ENCODE results near the gene MYH6. TPM values are rescaled to one million over a fixed set of nuclear protein-coding genes. Genes with fewer than 3 reads are reported as not detected.
"Not testable (repeated sequence)": the region's sequence is repeated elsewhere in the genome, so short reads cannot be mapped to it uniquely, and the experiment has no call there.

Gene MYH6
- total RNA-seq, 1 donor from 2014 or later: 0.62 TPM

DNA sequence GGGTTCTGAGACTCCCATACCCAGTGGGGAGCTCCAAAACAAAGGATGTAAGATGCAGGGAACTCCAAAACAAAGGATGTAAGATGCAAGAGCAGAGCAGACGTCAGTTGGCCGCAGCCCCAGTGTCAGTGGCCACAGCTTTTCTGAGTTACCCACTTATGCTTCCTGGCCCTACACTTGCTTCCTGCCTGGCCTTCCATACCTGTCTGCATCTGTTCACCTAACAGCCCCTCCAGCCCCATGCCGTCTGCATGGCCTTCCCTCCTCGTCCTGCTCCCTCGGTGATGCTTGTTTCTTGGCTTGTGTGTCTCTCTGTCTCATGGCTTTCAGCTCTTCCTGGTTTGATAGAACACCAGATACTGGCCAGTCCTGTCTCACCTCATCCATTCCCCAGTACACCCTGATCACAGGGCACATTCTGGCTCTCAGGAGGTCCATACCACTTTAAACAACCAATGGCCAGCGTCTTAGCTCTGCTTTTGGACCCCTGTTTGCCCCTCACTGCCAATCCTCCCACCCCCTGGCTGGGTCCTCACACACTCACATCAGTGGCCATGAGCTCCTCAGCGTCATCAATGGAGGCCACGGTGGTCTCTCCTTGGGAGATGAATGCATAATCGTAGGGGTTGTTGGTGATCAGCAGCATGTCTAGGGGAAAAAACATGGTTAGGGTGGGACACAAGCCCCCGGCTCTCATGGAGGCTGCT is 22.1 kb upstream of the MYH6 start:
- no peaks in the 10 kb centered on the region for H3K27me3 ChIP-seq (ENCODE audit: low read depth)
- no peaks in the 10 kb centered on the region for H3K4me1 ChIP-seq
- ATAC-seq (no peak), DNase-seq (no peak)
- intact Hi-C loops (cut with DNase I): no loop called here
- TF ChIP-seq, protein P1, sequence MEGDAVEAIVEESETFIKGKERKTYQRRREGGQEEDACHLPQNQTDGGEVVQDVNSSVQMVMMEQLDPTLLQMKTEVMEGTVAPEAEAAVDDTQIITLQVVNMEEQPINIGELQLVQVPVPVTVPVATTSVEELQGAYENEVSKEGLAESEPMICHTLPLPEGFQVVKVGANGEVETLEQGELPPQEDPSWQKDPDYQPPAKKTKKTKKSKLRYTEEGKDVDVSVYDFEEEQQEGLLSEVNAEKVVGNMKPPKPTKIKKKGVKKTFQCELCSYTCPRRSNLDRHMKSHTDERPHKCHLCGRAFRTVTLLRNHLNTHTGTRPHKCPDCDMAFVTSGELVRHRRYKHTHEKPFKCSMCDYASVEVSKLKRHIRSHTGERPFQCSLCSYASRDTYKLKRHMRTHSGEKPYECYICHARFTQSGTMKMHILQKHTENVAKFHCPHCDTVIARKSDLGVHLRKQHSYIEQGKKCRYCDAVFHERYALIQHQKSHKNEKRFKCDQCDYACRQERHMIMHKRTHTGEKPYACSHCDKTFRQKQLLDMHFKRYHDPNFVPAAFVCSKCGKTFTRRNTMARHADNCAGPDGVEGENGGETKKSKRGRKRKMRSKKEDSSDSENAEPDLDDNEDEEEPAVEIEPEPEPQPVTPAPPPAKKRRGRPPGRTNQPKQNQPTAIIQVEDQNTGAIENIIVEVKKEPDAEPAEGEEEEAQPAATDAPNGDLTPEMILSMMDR (IDR thresholded peaks at IDR 0.05): no peak
- H3K27ac ChIP-seq: no peak overlapping the region
- no peak overlapping the region for H3K4me3 ChIP-seq
- no peaks in the 10 kb centered on the region for H3K36me3 ChIP-seq
- H3K9me3 ChIP-seq: no peaks in the 10 kb centered on the region

DNA sequence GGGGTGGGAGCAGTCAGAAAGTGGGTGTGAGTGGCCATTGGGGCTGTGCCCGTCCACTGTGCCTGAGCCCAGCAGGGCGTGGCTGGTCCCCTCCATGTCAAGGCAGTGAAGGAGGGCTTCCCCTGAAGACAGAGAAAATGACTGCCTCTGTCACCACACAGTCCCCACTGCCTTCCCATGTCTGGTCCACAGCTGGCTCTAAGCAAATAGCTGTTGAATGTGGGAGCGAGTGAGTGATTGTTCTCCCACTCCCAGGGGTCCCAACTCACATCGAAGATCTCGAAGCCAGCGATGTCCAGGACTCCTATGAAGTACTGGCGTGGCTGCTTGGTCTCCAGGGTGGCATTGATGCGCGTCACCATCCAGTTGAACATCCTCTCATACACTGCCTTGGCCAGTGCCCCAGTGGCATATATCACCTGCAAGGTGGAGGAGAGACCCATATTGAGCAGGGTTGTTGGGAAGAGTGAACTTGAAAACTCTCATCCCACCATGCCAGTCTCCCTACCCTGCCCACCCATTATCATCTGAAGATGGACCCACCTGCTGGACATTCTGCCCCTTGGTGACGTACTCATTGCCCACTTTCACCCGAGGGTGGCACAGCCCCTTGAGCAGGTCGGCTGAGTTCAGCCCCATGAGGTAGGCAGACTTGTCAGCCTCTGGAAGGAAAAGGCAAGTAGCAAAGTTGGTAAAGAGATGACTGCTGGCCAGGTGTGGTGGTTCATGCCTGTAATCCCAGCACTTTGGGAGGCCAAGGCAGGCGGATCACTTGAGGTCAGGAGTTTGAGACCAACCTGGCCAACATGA is 20.8 kb upstream of the MYH6 start:
- H3K4me1 ChIP-seq: no peaks in the 10 kb centered on the region
- H3K36me3 ChIP-seq: no peaks in the 10 kb centered on the region
- TF ChIP-seq, protein P1 (IDR thresholded peaks at IDR 0.05): no peak
- H3K9me3 ChIP-seq: no peaks in the 10 kb centered on the region
- H3K27me3 ChIP-seq (ENCODE audit: low read depth): no peaks in the 10 kb centered on the region
- ATAC-seq: no peak
- H3K4me3 ChIP-seq: no peak overlapping the region
- intact Hi-C loops (cut with DNase I): no loop called here
- DNase-seq: no peak
- no peak overlapping the region for H3K27ac ChIP-seq

DNA sequence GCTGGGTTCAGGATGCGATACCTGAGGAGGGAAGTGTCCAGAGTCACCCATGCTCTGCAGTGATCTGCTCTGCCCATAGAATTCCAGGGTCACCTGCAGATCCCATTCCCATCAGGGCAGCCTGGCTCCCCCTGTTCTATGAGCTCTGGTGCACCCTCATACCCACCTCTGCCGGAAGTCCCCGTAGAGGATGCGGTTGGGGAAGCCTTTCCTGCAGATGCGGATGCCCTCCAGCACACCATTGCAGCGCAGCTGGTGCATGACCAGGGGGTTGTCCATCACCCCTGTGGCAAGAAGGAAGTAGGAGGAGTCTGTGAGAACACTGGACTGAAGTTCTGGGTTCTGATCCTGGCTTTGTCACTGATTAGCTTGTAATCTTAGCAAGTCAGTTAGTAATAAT is 17.7 kb upstream of the MYH6 start:
- intact Hi-C loops (cut with DNase I); DNase-seq; H3K27ac ChIP-seq: not testable (repeated sequence)

DNA sequence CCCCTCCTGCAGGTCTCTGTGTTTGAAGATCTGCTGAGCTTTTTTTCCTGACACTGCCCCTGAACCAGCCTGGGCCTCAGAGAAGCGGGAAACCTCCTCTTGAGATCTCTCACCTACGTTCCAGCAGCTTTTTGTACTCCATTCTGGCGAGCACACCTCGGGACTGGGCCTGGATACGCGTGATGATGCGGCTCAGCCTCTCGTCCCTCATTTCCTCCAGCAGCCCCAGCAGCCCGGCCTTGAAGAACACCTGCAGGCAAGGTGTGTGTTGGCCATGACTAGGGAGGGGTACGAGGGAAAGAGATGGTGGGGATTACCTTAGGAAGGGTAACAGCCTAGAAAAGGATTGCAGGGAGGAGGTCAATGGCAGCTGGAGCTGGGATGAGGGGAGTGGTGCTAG is 17.1 kb upstream of the MYH6 start:
- H3K36me3 ChIP-seq: no peaks in the 10 kb centered on the region
- no peaks in the 10 kb centered on the region for H3K27me3 ChIP-seq (ENCODE audit: low read depth)
- H3K4me3 ChIP-seq: no peak overlapping the region
- no peaks in the 10 kb centered on the region for H3K4me1 ChIP-seq
- ATAC-seq (no peak), DNase-seq (no peak)
- TF ChIP-seq, protein P1 (IDR thresholded peaks at IDR 0.05): no peak
- H3K27ac ChIP-seq: no peak overlapping the region
- no peaks in the 10 kb centered on the region for H3K9me3 ChIP-seq
- intact Hi-C loops (cut with DNase I): no loop called here

More for the DNA sequence above, 17.7 kb upstream of the MYH6 start:
- H3K9me3 ChIP-seq; ATAC-seq; H3K27me3 ChIP-seq (ENCODE audit: low read depth); H3K4me3 ChIP-seq; H3K36me3 ChIP-seq; H3K4me1 ChIP-seq: not testable (repeated sequence)

DNA sequence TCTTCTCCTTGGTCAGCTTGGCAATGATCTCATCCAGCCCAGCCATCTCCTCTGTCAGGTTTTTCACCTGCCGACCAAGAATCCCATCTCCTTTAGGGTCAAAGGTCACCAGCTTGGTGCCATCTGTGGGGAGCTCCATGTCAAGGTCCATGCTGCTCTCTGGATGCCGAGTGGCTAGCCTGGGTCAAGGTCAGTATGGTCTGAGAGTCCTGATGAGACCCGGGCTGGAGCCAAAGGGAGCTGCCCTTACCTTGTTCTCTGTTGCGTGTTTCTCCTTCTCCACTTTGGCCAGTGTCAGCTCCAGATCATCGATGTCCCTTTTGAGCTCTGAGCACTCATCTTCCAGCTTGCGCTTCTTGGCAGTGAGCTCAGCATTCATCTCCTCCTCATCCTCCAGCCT is 15.6 kb upstream of the MYH6 start:
- DNase-seq (no peak), ATAC-seq (no peak)
- Histone ChIP-seq H3K9me3 (no peaks in the 10 kb centered on the region), H3K27ac (no peak overlapping the region), H3K4me1 (no peaks in the 10 kb centered on the region), H3K4me3 (no peak overlapping the region), H3K27me3 (ENCODE audit: low read depth) (no peaks in the 10 kb centered on the region), H3K36me3 (no peaks in the 10 kb centered on the region)
- TF ChIP-seq, protein P1 (IDR thresholded peaks at IDR 0.05): no peak
- intact Hi-C loops (cut with DNase I): no loop called here

DNA sequence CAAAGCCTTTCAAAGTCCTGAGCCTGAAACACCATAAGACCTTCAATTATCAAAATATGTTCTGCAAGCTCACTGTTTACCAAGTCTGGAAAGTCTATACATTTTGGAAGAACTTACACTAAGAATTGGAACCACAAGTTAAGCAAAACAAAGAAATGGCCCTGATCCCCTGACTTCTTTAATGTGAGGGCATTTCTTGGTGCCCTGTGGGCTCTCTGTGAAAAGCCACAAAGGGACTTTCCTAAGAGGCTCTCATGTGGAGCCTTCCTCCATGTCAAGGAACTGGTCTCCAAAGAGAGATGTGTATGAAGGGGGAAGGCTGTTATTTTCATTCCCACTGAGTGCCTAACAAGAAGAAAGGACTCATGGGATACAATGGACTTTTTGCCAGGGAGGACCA is 13.5 kb upstream of the MYH6 start:
- Histone ChIP-seq H3K4me3 (no peak overlapping the region), H3K27ac (no peak overlapping the region), H3K9me3 (no peaks in the 10 kb centered on the region), H3K27me3 (ENCODE audit: low read depth) (no peaks in the 10 kb centered on the region), H3K36me3 (no peaks in the 10 kb centered on the region), H3K4me1 (no peaks in the 10 kb centered on the region)
- TF ChIP-seq, protein P1 (IDR thresholded peaks at IDR 0.05): no peak
- DNase-seq: no peak
- no peak for ATAC-seq
- intact Hi-C loops (cut with DNase I): no loop called here

DNA sequence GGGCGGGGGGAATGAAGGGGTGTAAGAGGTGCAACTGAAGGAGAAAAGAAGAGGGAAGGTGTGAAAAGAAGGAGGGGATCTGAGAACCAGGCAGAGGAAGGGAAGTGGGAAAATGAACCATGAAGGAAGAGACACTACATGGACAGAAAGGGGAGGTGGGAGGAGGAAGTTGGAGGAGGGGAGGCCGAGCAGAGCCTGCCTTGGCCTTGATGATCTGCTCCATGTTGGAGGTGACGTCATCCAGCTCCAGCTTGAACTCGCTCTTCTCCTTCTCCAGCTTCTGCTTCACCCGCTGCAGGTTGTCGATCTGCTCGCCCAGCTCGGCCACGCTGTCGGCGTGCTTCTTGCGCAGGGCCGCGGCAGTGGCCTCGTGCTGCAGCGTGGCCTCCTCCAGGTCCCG is 11.6 kb upstream of the MYH6 start:
- ATAC-seq; H3K9me3 ChIP-seq; H3K27ac ChIP-seq; H3K4me3 ChIP-seq; DNase-seq; H3K36me3 ChIP-seq; H3K27me3 ChIP-seq (ENCODE audit: low read depth); H3K4me1 ChIP-seq; intact Hi-C loops (cut with DNase I): not testable (repeated sequence)

All from lower lobe of right lung (tissue), 2 donors.